SK-N-SH (cell line): Measurements from ENCODE around the gene BMP7. TPM values are rescaled to one million over a fixed set of nuclear protein-coding genes. Genes with fewer than 3 reads are reported as not detected.

Source experiments
- CTCF ChIA-PET: fragments of 300-600, 350-600 bp; formaldehyde crosslinking; extraction: SDS; loops from one replicate; lab custom pipeline; 2021; lab: Yijun Ruan, JAX
- POLR2A ChIA-PET: fragments of 350-600 bp; sonication (Branson Sonifier 250); formaldehyde crosslinking; extraction: SDS; loops from one replicate; lab custom pipeline; 2020; ENCODE audit warnings: antibody characterized with exemption, inconsistent platforms; lab: Yijun Ruan, JAX
- DNase-seq: peaks from one replicate; pipeline ENCODE4 v3.0.0; 2012
- H2AFZ ChIP-seq: fragments of 200-600 bp; sonication (generic); 2 replicates; pipeline ENCODE4 v1.8.1; 2016; ENCODE audit warnings: antibody characterized with exemption, mild to moderate bottlenecking, low read depth
- H3F3A ChIP-seq: fragments of 200-600 bp; sonication (generic); replicated peaks from 2 replicates; pipeline ENCODE3; 2016; ENCODE audit warnings: antibody characterized with exemption, mild to moderate bottlenecking; ENCODE audit not compliant: insufficient read depth
- H3K27ac ChIP-seq, 2 experiments: fragments of 200-500 bp in 1 of 2; fragments of 200-600 bp in 1 of 2; sonication (Bioruptor generic) in 1 of 2; sonication (generic), shearing (Covaris generic) in 1 of 2; 2 replicates each; pipeline versions ENCODE4 v1.5.1 to v1.6.1; 2014 to 2016; ENCODE audit warnings: low read depth in 2 of 2, inconsistent platforms in 1 of 2, low read length in 1 of 2, mild to moderate bottlenecking in 1 of 2, mixed read lengths in 1 of 2
- H3K27me3 ChIP-seq: fragments of 200-600 bp; sonication (generic), shearing (Covaris generic); 2 replicates; pipeline ENCODE4 v1.6.1; 2016; ENCODE audit warnings: mixed run types; ENCODE audit not compliant: insufficient read depth
- H3K36me3 ChIP-seq, 2 experiments: fragments of 200-500 bp in 1 of 2; fragments of 200-600 bp in 1 of 2; sonication (Bioruptor generic) in 1 of 2; sonication (generic) in 1 of 2; replicated peaks in 1 of 2; 2 replicates each; pipeline versions ENCODE3 to v1.5.1; 2014 to 2016; ENCODE audit warnings: low read length in 1 of 2, mild to moderate bottlenecking in 1 of 2; ENCODE audit not compliant: insufficient read depth in 2 of 2, control insufficient read depth in 1 of 2
- H3K4me1 ChIP-seq, 2 experiments: fragments of 200-500 bp in 1 of 2; fragments of 200-600 bp in 1 of 2; sonication (Bioruptor generic) in 1 of 2; sonication (generic), shearing (Covaris generic) in 1 of 2; 2 replicates each; pipeline versions ENCODE4 v1.5.1 to v1.6.1; 2014 to 2016; ENCODE audit warnings: low read depth in 1 of 2, low read length in 1 of 2, mixed run types in 1 of 2; ENCODE audit not compliant: insufficient read depth in 2 of 2, control insufficient read depth in 1 of 2
- H3K4me2 ChIP-seq: fragments of 200-600 bp; sonication (generic), shearing (Covaris generic); 2 replicates; pipeline ENCODE4 v1.6.1; 2017; ENCODE audit warnings: mixed run types
- H3K4me3 ChIP-seq, 2 experiments: fragments of 200-500 bp in 1 of 2; fragments of 200-600 bp in 1 of 2; sonication (Bioruptor generic) in 1 of 2; sonication (generic), shearing (Covaris generic) in 1 of 2; 2 replicates each; pipeline versions ENCODE4 v1.5.1 to v1.8.1; 2014 to 2016; ENCODE audit warnings: low read depth in 2 of 2, inconsistent platforms in 1 of 2, low read length in 1 of 2, mild to moderate bottlenecking in 1 of 2, mixed read lengths in 1 of 2, moderate library complexity in 1 of 2
- H3K79me2 ChIP-seq: fragments of 200-600 bp; sonication (generic); 2 replicates; pipeline ENCODE4 v1.8.1; 2017; ENCODE audit warnings: mild to moderate bottlenecking; ENCODE audit not compliant: insufficient read depth
- H3K9ac ChIP-seq: fragments of 200-600 bp; sonication (generic); 2 replicates; pipeline ENCODE4 v1.6.1; 2017; ENCODE audit warnings: mixed run types
- H3K9me2 ChIP-seq: fragments of 200-600 bp; sonication (generic); 2 replicates; pipeline ENCODE4 v1.6.1; 2017; ENCODE audit warnings: mixed run types
- H3K9me3 ChIP-seq: fragments of 200-600 bp; sonication (generic); 2 replicates; pipeline ENCODE4 v1.6.1; 2017; ENCODE audit warnings: mixed run types, mild to moderate bottlenecking, moderate library complexity
- H4K20me1 ChIP-seq: fragments of 200-600 bp; sonication (generic); 2 replicates; pipeline ENCODE4 v1.6.1; 2017; ENCODE audit warnings: mild to moderate bottlenecking, mixed run types; ENCODE audit not compliant: insufficient read depth
- CHD2 ChIP-seq: fragments of 150-350 bp; IDR thresholded peaks from 2 replicates; pipeline ENCODE4 v1.6.1; 2018; ENCODE audit warnings: low read length; ENCODE audit not compliant: partially characterized antibody
- ELF1 ChIP-seq: IDR thresholded peaks from 2 replicates; pipeline ENCODE4 v1.4.0; 2012
- EZH2phosphoT487 ChIP-seq: fragments of 200-600 bp; sonication (generic); IDR thresholded peaks from 2 replicates; pipeline ENCODE4 v1.6.1; 2017; ENCODE audit warnings: low read depth, mixed run types, mild to moderate bottlenecking, antibody characterized with exemption, moderate library complexity, borderline replicate concordance
- FOXJ3 ChIP-seq: sonication (generic); formaldehyde crosslinking; IDR thresholded peaks from 2 replicates; pipeline ENCODE4 v1.5.1; 2020; ENCODE audit warnings: mild to moderate bottlenecking, missing genetic modification reagents
- MXI1 ChIP-seq: IDR thresholded peaks from 2 replicates; pipeline ENCODE4 v1.6.1; 2012; ENCODE audit warnings: mild to moderate bottlenecking, low read depth, low read length, improper control_type of control experiment
- PBX3 ChIP-seq: IDR thresholded peaks from 2 replicates; pipeline ENCODE4; 2012
- POLR2AphosphoS5 ChIP-seq: IDR thresholded peaks from 2 replicates; pipeline ENCODE4 v1.6.1; 2012; ENCODE audit warnings: low read depth, low read length
- RCOR1 ChIP-seq: fragments of 150-350 bp; IDR thresholded peaks from 2 replicates; pipeline ENCODE4 v1.6.1; 2017; ENCODE audit warnings: antibody characterized with exemption, low read length
- REST ChIP-seq: IDR thresholded peaks from 2 replicates; pipeline ENCODE4 v1.6.1; 2012; ENCODE audit warnings: mild to moderate bottlenecking, low read depth, low read length, moderate library complexity
- TCF12 ChIP-seq: IDR thresholded peaks from 2 replicates; pipeline ENCODE4 v1.4.0; 2012
- ZBTB33 ChIP-seq: IDR thresholded peaks from 2 replicates; pipeline ENCODE4 v1.4.0; 2012; ENCODE audit warnings: low read depth, borderline replicate concordance
- WGBS: methylation state at CpG from one replicate; pipeline ENCODE4 v1.1.6; 2017; ENCODE audit warnings: low lambda C conversion rate; 5-methylcytosine and 5-hydroxymethylcytosine counted together
- polyA plus RNA-seq, 3 experiments: library from polyadenylated mRNA; depleted of rRNA; stranded (reverse); fragments of >200 nt; gene quantifications; 2 replicates each; pipeline ENCODE4 v1.2.3, GENCODE V29; 2012

Gene BMP7
- polyA plus RNA-seq, 1 of the 3 experiments (the other 2 are of a cell fraction) = not detected

- Histone ChIP-seq H3K4me2 (no peak overlapping the region), H3K36me3 (no peaks in the 10 kb centered on the region), H3K4me3 (no peak overlapping the region), H3K9me3 (no peaks in the 10 kb centered on the region), H4K20me1 (no peaks in the 10 kb centered on the region), H2AFZ (no peak overlapping the region), H3K9me2 (no peaks in the 10 kb centered on the region), H3K27me3 (no peaks in the 10 kb centered on the region), H3F3A (no peaks in the 10 kb centered on the region), H3K4me1 (peaks cover 0 to 7% of the 10 kb centered on the region in 2 experiments; a peak in 1 of 4 replicates), H3K27ac (no peak overlapping the region), H3K9ac (no peak overlapping the region), H3K79me2 (no peaks in the 10 kb centered on the region)
- WGBS = 27% methylated on average over 6 of the region's 8 CpGs
- POLR2A ChIA-PET = no interaction called here
- no peak for DNase-seq
- CTCF ChIA-PET = interaction anchor here (0.9 to 1.1 kb wide), 2 partner anchors 25 to 188 kb away, joined by 3 read pairs; no protein-coding TSS in a partner anchor
- no peak for TF ChIP-seq TCF12
- no peak for TF ChIP-seq REST
- TF ChIP-seq ELF1 = no peak
- TF ChIP-seq FOXJ3 (CRISPR knock-in tag) = no peak
- no peak for TF ChIP-seq CHD2
- TF ChIP-seq ZBTB33 = no peak
- no peak for TF ChIP-seq EZH2phosphoT487
- TF ChIP-seq POLR2AphosphoS5 = no peak
- no peak for TF ChIP-seq RCOR1
- TF ChIP-seq MXI1 = no peak
- no peak for TF ChIP-seq PBX3
Measured at GRCh38 chr20:57277398-57278105, 11.1 kb upstream of the BMP7 start.
